ENCODE results near the gene ABCC12.

DNA sequence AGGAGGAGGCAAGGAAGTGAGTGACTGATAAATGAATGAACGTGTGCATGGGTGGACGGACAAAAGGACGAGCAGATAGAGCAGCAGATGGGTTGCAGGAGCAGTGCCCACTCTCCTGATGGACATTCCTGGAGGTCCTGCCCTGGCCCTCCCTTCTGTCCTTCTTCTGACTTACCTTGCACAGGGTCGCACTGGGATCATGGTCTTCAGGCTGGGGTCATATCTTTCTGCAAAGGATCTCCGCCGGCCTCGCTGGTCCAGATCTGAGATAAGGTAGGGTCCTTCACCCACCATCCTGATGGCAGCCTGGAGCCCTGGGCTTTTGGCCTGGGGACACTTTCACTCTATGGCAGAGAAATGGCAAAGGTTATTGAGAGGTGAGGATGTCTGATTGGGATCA is 9.7 kb downstream of the ABCC12 start:
- no peak for TF ChIP-seq CTCF (IDR thresholded peaks at IDR 0.05)
- TF ChIP-seq POLR2A (IDR thresholded peaks at IDR 0.05) = no peak
